NCI-H1930 (cell line): ENCODE data around the gene ELL2.

Experiments used
- DNase-seq, 2 experiments: peaks; one replicate each; lab custom pipeline; 2025; lab: John Stamatoyannopoulos, UW

ELL2 gene

GRCh38 chr5:95983080-95983479 lies 21.4 kb upstream of the ELL2 start:
- DNase-seq: no peak

GRCh38 chr5:95976606-95977005 lies 15.0 kb upstream of the ELL2 start:
- DNase-seq: no peak

- no peak for DNase-seq
Observed at GRCh38 chr5:95975703-95976102, 14.1 kb upstream of the ELL2 start.

GRCh38 chr5:95973793-95974325 lies 12.2 kb upstream of the ELL2 start:
- DNase-seq: no peak

- no peak for DNase-seq
Observed at GRCh38 chr5:95972196-95972595, 10.5 kb upstream of the ELL2 start.

GRCh38 chr5:95970359-95970704 lies 8.7 kb upstream of the ELL2 start:
- no peak for DNase-seq

GRCh38 chr5:95969651-95970358 lies 8.2 kb upstream of the ELL2 start:
- DNase-seq: no peak

- no peak for DNase-seq
Observed at GRCh38 chr5:95969055-95969454, 7.4 kb upstream of the ELL2 start.

GRCh38 chr5:95967236-95967635 lies 5.6 kb upstream of the ELL2 start:
- DNase-seq: no peak

GRCh38 chr5:95966005-95966404 lies 4.4 kb upstream of the ELL2 start:
- no peak for DNase-seq

- DNase-seq: no peak
Observed at GRCh38 chr5:95963650-95964410, 2.2 kb upstream of the ELL2 start.

GRCh38 chr5:95962785-95963184 lies 1.1 kb upstream of the ELL2 start:
- no peak for DNase-seq

GRCh38 chr5:95962475-95962773 lies 773 bp upstream of the ELL2 start:
- DNase-seq: no peak

- peak; percentile 19 to 29 for DNase-seq
Observed at GRCh38 chr5:95960667-95961616, 709 bp downstream of the ELL2 start.

GRCh38 chr5:95959888-95960666 lies 1.6 kb downstream of the ELL2 start:
- no peak for DNase-seq

GRCh38 chr5:95959051-95959887 lies 2.4 kb downstream of the ELL2 start:
- DNase-seq: no peak

- no peak for DNase-seq
Observed at GRCh38 chr5:95958310-95959014, 3.2 kb downstream of the ELL2 start.

GRCh38 chr5:95957561-95958203 lies 4.0 kb downstream of the ELL2 start:
- no peak for DNase-seq

- DNase-seq: no peak
Observed at GRCh38 chr5:95956900-95957293, 4.8 kb downstream of the ELL2 start.
